Kidney epithelial cell (primary cell): ENCODE data around the gene WFDC1. TPM values are rescaled to one million over a fixed set of nuclear protein-coding genes. Genes with fewer than 3 reads are reported as not detected.
A peak's percentile ranks its signal among the peaks of the same experiment; 100 is the strongest.

ENCODE experiments used
- DNase-seq: peaks from one replicate; pipeline ENCODE4 v3.0.0-alpha.2; 2010; ENCODE audit warnings: low read depth
- H3K27me3 ChIP-seq: 2 replicates; pipeline ENCODE4 v1.6.0; 2011; ENCODE audit warnings: low read length; ENCODE audit not compliant: control insufficient read depth, insufficient read depth
- H3K36me3 ChIP-seq: 2 replicates; pipeline ENCODE4 v1.5.1; 2011; ENCODE audit warnings: low read length; ENCODE audit not compliant: control insufficient read depth, insufficient read depth
- H3K4me3 ChIP-seq: 2 replicates; pipeline ENCODE4 v1.5.1; 2011; ENCODE audit warnings: low read depth, mild to moderate bottlenecking, control low read depth, low read length
- total RNA-seq: library from RNA; depleted of rRNA; stranded (reverse); fragments of >200 nt; gene quantifications from 2 replicates; pipeline ENCODE4 v1.2.3, GENCODE V29; 2015
- TF ChIP-seq, protein P1 (sequence below): IDR thresholded peaks from 2 replicates; pipeline ENCODE4 v1.5.1; 2011; ENCODE audit warnings: mild to moderate bottlenecking, moderate library complexity, low read length, control low read depth, inconsistent platforms; ENCODE audit not compliant: insufficient read depth, poor library complexity, severe bottlenecking

The WFDC1 gene
- total RNA-seq, 1 donor from 2014 or later, result 0.29 TPM

DNA sequence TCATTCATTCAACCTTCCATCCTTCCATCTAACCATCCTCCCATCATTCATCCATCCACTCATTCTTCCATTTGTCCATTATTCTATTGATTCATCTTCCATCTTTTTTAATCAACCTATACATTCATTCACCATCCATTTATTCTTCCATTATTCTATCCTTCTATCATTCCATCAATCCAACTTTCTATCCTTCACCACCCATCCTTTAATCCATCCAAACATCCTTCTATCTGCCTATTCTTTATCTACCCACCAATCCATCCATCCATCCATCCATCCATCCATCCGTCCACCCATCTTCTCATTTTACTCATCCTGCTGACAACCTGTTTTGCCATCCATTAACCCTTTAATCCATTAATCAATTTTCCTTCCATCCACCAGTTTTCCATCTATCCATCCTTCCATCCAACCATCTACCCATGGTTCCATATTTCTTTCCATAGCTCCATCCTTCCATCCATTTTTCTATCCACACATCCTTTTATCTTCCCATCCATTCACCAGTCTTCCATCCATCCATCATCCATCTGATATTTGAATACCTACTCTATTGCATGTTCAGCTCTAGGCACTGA lies 21.8 kb upstream of the WFDC1 start:
- DNase-seq, result no peak
- TF ChIP-seq, protein P1, sequence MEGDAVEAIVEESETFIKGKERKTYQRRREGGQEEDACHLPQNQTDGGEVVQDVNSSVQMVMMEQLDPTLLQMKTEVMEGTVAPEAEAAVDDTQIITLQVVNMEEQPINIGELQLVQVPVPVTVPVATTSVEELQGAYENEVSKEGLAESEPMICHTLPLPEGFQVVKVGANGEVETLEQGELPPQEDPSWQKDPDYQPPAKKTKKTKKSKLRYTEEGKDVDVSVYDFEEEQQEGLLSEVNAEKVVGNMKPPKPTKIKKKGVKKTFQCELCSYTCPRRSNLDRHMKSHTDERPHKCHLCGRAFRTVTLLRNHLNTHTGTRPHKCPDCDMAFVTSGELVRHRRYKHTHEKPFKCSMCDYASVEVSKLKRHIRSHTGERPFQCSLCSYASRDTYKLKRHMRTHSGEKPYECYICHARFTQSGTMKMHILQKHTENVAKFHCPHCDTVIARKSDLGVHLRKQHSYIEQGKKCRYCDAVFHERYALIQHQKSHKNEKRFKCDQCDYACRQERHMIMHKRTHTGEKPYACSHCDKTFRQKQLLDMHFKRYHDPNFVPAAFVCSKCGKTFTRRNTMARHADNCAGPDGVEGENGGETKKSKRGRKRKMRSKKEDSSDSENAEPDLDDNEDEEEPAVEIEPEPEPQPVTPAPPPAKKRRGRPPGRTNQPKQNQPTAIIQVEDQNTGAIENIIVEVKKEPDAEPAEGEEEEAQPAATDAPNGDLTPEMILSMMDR, result no peak
- peaks cover 16% of the 10 kb centered on the region for H3K27me3 ChIP-seq
- H3K4me3 ChIP-seq, result no peak overlapping the region
- no peaks in the 10 kb centered on the region for H3K36me3 ChIP-seq

DNA sequence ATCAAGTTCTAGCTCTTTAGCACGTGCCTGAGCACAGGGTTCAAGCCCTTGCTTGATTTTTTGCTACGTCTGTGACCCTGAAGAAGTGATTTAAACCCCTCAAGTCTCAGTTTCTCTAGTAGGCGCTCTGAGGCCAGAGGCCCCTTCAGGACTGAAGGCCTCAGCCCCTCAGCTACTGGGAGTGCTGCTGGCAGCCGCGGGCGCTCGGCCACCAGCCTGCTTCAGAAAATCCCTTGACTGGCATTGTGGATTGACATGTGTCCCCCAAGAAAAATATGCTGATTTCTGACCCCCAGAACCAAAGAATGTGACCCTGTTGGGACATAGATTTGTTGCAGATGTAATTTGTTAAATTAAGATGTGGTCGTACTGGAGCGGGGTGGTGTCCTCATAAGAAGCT lies 20.2 kb upstream of the WFDC1 start:
- TF ChIP-seq, protein P1, result no peak
- no peak overlapping the region for H3K4me3 ChIP-seq
- peaks cover 16% of the 10 kb centered on the region for H3K27me3 ChIP-seq
- no peak for DNase-seq
- H3K36me3 ChIP-seq, result no peaks in the 10 kb centered on the region

DNA sequence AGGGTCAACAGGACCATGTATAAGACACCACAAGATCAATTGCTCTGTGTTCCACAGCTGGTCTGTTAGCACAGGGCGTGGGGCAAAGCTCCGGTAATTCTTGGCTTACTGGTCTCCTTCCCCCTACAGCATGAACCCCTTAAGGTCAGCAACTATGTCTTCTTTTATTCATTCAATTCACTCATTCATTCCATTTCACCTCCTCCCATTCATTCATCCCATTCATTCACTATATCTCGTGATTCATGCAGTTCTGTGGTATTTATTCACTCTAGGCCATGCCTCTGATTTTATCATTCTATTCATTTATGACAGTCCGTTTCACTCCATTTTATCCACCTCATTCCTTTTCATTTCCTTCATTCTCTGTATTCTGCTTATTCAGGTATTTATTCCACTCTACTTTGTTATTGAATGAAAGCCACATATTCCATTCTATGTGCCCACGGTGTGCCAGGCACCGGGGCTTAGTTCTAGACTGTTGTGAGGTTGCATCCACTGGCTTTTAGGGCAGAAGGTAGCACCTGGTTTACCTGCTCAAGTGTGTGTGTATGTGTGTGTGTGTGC lies 19.0 kb upstream of the WFDC1 start:
- TF ChIP-seq, protein P1, result no peak
- H3K27me3 ChIP-seq, result peaks cover 16% of the 10 kb centered on the region
- no peak for DNase-seq
- H3K36me3 ChIP-seq, result no peaks in the 10 kb centered on the region
- no peak overlapping the region for H3K4me3 ChIP-seq

DNA sequence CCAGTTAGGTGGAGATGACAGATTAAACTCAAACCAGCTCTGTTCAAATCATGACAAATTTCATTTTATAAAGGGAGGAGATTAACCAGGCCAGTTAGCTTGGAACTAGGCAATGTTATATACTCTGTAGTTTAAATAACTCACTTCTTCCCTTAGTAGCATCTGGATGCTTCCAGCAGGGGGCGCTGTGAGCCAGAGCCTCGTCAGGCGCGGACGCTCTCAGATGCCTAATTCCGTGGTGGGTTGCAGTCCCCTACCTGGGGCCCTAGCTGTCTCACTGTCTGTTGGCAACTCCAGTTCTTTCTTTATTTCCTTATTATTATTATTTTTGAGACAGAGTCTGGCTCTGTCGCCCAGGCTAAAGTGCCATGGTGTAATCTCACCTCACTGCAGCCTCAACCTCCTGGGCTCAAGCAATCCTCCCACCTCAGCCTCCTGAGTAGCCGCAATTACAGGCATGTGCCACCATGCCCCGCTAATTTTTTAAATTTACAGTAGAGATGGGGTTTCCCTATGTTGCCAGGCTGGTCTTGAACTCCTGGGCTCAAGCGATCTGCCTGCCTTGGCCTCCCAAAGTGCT lies 17.3 kb upstream of the WFDC1 start:
- Histone ChIP-seq H3K4me3 (no peak overlapping the region), H3K36me3 (no peaks in the 10 kb centered on the region), H3K27me3 (peaks cover 7% of the 10 kb centered on the region)
- no peak for DNase-seq
- TF ChIP-seq, protein P1, result peak; percentile 84

DNA sequence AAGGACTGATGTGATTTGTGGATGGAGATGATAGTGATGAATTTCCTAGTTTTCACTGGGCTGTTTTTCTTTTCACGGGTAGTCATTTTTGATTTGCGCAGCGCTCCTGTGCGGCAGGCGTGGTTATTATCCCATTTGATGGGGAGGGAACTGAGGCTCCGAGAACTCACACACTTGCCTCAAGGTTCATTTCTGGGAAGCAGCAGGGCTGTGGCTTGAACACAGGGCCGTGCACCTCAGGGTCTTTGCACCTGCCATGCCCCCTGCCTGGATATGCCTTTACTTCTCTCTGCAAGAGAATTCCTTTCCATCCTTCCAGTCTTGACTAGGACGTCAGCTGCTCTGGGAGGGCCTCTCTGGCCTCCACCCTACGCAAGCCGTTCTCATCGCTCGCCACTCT lies 16.3 kb upstream of the WFDC1 start:
- DNase-seq, result no peak
- Histone ChIP-seq H3K4me3 (no peak overlapping the region), H3K27me3 (peaks cover 7% of the 10 kb centered on the region), H3K36me3 (no peaks in the 10 kb centered on the region)
- TF ChIP-seq, protein P1, result no peak
